Islet precursor cell (in vitro differentiated cells): ENCODE measurements around the gene GCDH.

ENCODE experiments used
- DNase-seq: peaks from one replicate; pipeline ENCODE4 v3.0.0-alpha.2; 2018

GCDH gene

DNA sequence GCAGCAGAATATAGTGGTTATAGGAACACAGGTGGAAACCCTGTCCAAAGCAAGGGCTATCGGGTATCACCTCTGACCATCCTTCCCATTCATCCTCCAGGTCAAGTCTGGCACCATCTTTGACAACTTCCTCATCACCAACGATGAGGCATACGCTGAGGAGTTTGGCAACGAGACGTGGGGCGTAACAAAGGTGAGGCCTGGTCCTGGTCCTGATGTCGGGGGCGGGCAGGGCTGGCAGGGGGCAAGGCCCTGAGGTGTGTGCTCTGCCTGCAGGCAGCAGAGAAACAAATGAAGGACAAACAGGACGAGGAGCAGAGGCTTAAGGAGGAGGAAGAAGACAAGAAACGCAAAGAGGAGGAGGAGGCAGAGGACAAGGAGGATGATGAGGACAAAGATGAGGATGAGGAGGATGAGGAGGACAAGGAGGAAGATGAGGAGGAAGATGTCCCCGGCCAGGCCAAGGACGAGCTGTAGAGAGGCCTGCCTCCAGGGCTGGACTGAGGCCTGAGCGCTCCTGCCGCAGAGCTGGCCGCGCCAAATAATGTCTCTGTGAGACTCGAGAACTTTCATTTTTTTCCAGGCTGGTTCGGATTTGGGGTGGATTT, 52.6 kb downstream of the GCDH start:
- DNase-seq: no peak

DNA sequence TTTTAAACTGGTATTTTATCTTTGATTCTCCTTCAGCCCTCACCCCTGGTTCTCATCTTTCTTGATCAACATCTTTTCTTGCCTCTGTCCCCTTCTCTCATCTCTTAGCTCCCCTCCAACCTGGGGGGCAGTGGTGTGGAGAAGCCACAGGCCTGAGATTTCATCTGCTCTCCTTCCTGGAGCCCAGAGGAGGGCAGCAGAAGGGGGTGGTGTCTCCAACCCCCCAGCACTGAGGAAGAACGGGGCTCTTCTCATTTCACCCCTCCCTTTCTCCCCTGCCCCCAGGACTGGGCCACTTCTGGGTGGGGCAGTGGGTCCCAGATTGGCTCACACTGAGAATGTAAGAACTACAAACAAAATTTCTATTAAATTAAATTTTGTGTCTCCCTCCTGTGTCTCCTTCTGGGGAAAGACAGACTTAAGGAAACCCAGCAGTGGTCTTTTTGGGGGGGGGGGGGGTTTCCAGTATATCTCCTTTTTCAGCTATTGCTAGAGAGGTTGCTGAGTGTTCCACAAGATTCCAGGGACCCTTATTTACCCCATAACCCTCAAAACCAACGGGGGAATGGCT, 53.2 kb downstream of the GCDH start:
- DNase-seq: no peak

DNA sequence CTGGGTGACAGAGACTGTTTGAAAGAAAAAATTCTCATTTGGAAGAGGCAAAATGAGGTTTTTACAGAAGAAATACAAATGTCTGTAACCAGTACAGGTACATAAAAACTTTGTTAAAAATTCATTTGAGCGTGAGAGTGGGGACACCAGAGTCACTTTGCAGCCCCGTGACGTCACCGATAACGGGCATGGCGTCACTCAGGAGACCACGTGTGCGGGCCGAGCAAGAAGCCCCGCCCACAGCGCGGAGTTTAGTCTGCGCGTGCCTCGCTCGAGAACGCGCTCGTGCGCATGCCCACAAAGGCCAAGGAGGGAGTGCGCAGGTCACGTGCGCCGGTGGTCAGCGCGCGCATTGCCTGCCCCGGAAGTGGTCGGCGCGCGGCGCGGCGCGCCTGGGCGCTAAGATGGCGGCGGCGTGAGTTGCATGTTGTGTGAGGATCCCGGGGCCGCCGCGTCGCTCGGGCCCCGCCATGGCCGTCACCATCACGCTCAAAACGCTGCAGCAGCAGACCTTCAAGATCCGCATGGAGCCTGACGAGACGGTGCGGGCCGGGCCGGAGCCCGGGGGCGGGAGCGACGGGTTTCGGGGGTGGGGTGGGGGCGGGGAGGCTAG, 54.6 kb downstream of the GCDH start, which contains the start of gene RAD23A:
RAD23A (plus strand) TSS at position 384 of the 613 bp plus-strand sequence; CDS start at position 471, 87 bp downstream.
- peak; percentile 98 for DNase-seq

DNA sequence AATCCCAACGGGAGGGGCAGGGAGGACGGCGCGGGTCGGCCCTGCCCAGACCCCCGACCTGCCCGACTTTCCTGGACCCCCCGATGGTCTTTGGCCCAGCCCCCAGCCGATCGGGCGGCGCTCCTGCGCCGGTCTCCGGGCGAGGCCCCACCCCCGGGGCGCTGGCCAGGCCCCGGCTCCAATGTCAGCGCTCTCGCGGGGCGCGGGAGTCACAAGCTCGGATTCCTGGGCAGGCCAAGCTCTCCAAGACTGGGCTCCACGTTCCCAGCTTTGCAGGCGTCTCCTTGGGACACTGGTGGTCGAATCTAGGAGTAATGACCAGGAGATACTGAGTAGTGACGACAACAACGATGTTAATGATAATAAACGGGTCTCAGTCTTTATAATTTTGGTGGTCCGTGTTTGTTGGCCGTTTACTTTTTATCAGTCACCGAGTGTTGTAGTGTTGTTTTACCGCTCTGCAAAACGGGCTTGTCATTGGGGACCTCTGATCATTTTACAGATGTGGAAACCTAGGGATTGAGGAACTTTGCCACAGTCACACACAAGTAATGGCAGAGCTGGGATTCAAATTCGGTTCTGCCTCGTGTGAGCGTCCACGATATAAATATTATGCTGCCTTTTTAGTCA, 55.2 kb downstream of the GCDH start:
- DNase-seq: peak; percentile 93

DNA sequence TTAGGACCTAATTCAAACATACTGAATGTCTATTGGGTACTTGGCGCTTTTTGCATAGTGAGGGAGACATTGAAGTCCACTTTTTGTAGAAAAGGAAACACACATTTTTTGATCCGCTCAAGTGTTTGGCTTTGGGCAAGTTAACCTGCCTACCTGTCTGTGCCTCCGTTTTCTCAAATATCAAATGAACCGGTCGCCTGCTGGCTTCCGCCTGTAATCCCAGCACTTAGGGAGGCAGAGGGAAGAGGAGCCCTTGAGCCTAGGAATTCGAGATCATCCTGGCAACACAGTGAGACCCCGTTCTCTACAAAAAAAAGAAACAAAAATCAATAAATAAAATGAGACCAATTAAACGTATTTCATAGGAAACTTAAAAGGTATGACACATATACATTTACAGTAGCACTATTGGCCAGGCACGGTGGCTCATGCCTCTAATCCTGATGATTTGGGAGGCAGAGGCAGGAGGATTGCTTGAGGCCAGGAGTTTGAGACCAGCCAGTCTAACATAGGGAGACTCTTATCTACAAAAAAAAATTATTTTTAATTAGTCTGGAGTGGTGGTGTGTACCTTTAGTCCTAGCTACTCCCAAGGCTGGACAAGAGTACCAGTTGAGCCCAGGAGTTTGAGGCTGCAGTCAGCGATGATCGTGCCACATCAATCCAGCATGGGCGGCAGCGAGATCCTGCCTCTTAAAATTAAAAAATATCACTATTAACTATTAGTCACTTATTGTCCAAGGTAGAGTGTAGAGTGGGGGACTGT, 56.0 kb downstream of the GCDH start:
- no peak for DNase-seq

DNA sequence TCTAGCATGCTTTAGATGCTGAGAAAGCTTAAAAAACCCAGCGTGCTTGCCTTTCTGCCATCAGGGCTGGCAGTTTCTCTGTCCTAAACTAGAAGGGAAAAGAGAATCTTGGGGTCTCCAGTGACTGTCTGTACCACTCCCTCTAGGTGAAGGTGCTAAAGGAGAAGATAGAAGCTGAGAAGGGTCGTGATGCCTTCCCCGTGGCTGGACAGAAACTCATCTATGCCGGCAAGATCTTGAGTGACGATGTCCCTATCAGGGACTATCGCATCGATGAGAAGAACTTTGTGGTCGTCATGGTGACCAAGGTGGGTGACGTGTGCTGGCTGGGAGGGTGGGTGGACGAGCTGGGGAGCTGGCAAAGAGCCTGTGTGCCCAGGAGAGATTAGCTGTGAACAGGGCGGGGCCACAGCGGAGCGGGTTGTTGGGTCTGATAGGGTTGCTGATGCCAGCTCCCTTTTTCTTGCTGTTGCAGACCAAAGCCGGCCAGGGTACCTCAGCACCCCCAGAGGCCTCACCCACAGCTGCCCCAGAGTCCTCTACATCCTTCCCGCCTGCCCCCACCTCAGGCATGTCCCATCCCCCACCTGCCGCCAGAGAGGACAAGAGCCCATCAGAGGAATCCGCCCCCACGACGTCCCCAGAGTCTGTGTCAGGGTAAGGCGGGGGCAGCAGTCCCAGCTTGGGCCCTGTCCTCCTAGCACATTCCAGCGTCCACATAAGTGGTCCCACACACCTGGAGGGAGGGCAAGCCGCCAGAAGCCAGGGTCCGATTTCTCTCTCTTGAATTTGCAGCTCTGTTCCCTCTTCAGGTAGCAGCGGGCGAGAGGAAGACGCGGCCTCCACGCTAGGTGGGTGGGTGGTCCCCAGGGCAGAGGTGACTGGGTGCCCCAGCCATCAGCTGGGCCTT, 57.0 kb downstream of the GCDH start:
- no peak for DNase-seq

DNA sequence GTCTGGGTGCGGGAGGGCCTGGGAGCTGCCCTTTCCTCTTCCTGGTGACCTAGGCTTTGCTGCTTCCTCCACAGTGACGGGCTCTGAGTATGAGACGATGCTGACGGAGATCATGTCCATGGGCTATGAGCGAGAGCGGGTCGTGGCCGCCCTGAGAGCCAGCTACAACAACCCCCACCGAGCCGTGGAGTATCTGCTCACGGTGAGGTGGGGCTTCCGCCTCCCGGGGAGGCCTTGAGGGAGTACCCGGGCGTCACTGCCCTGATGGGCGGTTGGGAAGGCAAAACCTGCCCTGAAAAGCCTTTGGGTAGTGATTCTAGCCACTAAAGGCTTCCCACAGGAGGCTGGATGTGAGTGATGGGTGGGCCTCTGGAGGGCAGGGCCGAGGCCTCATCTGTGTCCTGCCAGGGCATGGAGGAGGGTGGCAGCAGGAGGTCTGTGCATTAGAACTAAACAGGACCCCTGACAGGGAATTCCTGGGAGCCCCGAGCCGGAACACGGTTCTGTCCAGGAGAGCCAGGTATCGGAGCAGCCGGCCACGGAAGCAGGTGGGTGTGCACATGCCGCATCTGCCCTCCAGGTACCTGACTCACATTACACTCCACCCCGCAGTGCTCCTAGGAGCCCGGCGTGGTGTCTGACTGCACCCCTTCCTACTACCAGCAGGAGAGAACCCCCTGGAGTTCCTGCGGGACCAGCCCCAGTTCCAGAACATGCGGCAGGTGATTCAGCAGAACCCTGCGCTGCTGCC, 57.8 kb downstream of the GCDH start:
- no peak for DNase-seq
